ENCODE measurements around the gene MAP3K7.

GRCh38 chr6:90471263-90471662 lies 115.6 kb downstream of the MAP3K7 start:
- TF ChIP-seq CTCF (IDR thresholded peaks at IDR 0.05; ENCODE audit: insufficient read depth, low read depth, low read length) = no peak
- TF ChIP-seq EZH2 (IDR thresholded peaks at IDR 0.05; ENCODE audit: insufficient read depth, low read length) = no peak
